GM19193 (cell line): ENCODE measurements around the gene PSD4.

ENCODE experiments used
- POLR2A ChIP-seq: IDR thresholded peaks from 4 replicates; pipeline ENCODE4 v1.6.1; 2011; ENCODE audit not compliant: insufficient read depth, insufficient read length; ENCODE audit errors: extremely low read depth

Gene PSD4

DNA sequence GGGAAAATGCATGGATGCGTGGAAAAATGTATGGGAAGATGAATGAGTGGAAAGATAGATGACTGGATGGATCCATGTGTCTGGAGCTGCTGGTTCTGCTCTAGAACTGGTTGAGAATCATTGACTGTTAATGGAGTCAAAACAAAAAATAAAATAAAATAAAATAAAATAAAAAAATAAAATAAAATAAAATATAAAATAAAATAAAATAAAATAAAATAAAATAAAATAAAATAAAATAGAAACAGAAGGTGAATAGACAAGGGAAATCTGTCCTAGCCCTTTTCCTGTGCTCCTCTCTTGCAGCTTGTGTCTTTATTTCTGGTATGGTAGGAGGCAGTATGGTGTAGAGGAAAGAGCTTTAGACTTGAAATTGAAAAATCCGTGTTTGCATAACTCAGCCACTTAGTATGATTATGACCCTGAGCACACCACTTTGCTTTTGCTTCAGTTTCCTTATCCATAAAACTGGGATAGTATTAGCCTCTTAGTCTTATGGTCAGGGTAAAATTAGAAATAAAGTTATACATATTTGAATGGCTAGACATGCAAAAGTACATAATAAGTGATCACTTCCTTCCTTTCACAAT, 51.0 kb downstream of the PSD4 start:
- TF ChIP-seq POLR2A: no peak

DNA sequence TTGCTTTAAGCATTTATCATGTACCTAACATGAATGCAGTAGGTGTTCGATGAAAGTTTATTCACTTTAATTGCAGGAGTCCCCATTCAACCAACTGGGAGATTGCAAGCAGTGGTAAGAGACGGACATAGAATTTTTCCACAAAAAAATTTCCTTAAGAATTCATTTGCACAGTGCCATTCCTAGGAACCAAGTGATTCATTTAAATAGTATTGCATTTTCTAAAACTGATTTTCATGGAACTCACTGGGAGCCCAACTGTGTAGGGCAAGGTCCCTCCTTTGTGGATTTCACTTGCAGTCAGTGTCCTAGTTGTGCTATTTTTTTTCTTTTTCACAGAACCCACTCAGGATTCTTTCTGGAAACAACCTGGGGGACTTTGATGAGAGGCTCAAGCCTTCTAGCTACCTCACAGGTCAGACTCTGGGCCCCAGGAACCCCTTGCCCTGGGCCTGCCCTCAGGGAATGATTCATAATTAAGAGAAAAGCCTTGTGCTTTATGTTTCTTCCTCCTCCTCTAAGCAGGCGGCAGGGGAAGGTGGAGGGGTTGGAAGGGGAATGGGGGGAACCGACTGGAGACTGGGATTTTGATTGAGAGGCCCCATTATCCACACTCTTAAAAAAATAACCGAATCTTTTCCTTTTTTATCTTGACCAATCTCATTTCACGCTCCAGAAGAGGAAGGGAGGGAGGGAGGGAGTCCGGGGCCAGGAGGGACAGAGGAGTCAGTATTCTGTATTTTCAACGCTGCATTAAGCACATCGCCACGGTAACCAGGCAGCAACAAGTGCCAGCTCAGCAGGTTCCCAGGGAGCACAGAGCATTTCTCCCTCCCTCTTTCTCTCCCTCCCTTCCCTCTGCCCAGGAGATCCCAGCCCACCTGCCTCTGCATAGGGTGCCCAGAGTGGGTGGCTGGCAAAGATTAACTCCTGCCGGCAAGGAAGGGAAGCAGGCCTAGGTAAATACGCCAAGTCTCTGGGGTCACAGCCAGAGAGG, 51.8 kb downstream of the PSD4 start:
- TF ChIP-seq POLR2A: no peak

DNA sequence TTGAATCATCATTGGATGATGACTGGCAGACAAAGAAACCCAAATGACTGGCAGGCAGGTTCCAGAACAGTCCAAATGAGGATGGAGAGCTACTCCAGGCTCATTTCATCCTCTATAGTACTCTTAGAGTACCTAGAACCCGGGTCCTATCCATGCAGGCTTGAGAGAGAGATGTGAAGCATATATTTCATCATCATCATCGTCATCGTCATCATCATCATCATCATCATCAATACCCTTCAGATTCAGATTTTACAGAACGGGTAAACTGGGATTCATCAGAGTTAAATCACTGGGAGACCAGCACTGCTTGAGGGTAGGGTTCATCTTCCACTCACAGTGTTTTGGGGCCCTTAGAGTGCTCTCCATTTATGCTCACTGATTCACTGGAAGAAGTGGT, 52.7 kb downstream of the PSD4 start:
- TF ChIP-seq POLR2A: no peak

GRCh38 chr2:113227290-113227689, 53.5 kb downstream of the PSD4 start:
- TF ChIP-seq POLR2A: no peak

GRCh38 chr2:113227698-113228097, 53.9 kb downstream of the PSD4 start:
- no peak for TF ChIP-seq POLR2A

DNA sequence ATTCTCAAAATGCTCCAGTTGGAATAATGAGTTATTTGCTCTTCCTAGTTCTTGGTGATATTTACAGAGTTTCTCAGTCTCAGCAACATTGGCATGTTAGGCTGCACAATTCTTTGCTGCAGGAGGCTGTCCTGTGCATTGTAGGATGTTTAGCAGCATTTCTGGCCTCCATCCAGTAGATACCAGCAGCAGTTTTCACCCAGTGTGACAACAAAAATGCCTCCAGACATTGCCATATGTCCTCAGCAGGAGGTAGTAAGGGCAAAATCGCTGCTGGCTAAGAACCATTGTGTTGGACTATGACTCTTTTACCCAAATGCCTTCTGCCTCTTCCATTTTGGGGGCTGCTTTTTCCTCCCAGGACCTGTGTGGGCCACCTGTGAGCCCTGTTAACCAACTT, 54.6 kb downstream of the PSD4 start:
- TF ChIP-seq POLR2A: no peak

DNA sequence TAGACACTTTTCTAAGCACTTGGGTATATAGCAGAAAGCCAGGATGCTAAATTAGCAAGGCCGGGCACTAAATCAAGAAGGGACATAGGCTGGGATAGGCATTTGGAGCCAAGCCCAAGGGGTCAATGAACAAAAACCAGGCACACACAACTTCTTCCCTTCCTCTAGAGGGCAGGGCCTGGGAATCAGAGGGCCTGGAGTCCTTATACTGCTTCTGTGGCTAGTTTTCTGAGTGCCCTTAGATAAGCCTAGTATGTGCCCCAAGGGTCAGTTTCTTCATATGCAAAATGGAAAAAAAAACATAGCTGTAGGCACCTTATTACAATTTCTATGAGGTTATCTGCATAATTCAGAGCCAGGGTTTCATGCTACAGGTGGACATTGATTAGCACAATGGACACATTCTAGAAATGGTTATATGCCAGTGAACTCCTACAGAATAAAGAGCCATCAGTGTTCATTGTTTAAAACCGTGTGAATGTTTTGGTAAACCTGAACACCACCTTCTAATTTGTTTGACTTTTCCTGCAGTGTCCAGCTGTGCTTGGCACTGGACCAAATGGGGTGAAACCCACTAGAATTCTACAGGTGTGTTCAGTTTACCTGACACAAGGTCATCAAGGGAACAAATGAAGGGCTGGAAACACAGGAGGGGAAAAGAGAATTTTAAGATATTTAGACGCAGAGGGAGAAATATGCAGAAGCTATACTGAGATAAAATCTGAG, 55.4 kb downstream of the PSD4 start:
- no peak for TF ChIP-seq POLR2A

DNA sequence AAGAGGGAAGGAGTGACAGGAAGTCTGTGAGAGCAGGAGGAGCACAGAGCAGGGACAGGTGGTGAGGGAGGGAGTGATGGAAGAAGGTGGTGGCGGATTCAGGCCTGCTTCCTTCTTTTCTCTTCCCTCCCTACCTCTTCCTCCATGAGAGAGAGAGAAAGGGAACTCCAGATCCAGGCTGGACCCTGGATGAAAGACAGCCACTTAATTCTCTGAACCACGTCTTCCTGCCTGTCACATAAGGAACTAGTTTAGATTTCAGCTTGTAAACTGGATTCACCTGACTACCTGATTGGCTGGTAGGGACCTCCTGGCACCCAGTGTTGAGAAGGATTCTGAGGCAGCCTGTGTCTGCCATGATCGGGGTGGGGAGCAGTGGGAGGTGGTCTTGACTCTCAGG, 56.0 kb downstream of the PSD4 start:
- TF ChIP-seq POLR2A: no peak

- no peak for TF ChIP-seq POLR2A
Measured at GRCh38 chr2:113230531-113230930, 56.8 kb downstream of the PSD4 start.

GRCh38 chr2:113231064-113231463, 57.3 kb downstream of the PSD4 start:
- no peak for TF ChIP-seq POLR2A

DNA sequence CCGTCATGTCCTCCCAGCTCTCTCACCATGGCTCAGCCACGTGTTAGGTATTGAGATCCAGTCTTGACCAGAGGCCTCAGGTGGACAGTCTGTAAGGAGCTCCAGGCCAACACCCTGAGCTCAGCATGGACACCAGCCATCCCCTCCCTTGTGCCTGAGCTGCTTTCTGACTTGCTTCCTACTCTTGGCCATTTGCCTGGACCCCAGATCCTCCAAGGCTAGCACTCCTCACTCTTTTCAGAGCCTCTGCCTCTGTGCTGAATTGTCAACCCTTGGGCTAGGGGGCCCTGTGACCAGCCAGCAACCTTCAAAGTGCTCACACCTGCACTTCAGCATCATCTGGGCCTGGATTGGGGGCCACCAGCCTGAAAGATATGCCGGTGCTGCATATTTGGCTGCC, 58.4 kb downstream of the PSD4 start:
- no peak for TF ChIP-seq POLR2A

- TF ChIP-seq POLR2A: no peak
Measured at GRCh38 chr2:113232740-113233139, 59.0 kb downstream of the PSD4 start.

DNA sequence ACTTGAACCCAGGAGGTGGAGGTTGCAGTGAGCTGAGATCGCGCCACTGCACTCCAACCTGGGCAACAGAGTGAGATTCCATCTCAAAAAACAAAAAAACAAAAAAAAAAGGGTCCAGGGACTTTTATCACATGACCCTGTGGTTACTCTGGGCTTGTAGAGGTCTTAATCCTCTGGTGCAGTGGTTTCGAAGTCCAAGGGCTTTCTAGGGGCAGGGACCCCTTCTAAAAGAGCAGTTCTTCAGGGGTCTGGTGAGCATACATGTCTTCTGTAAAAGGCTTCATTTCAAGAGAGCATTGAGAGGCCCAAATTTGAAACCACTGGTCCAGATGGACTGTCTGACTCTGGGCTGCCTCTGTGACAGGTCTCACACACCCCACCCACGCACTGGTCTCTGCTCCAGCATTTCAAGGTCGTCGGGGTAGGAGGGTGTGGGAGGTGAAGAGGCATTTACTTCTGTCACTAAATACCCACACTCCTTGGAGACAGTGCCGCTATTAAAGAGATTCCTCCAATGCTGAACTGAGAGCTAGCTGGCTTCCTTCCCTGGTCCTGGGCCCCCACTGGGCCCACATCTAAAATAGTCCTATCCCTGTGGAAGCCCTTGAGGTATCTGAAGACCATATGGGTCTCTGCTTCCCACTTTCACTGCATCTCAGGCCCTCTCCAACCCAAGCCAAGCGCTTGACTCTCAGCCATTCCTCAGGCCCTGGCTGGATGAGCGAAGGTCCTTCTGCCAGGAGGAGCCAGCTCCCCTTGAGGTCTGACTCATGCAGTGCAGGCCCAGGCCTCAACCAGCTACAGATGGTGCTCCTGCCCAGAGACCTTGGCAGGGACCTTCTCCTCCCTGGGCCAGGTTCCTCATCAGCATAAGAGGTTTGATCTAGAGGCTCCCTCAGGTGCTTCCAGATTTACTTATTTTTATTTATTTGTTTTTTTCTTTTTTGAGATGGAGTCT, 60.1 kb downstream of the PSD4 start:
- no peak for TF ChIP-seq POLR2A

GRCh38 chr2:113234721-113235346, 61.1 kb downstream of the PSD4 start:
- no peak for TF ChIP-seq POLR2A
